ENCODE results near the gene DNAJA1.

Gene DNAJA1

GRCh38 chr9:33025572-33026342, 684 bp downstream of the DNAJA1 start:
- in situ Hi-C loops (cut with MboI; ENCODE audit: low sequenced_read_pairs): loop anchor here (25.0 kb wide), 1 partner anchor 312 kb away; no protein-coding TSS in a partner anchor

GRCh38 chr9:33029231-33029786, 4.2 kb downstream of the DNAJA1 start:
- in situ Hi-C loops (cut with MboI; ENCODE audit: low sequenced_read_pairs): loop anchor here (25.0 kb wide), 1 partner anchor 308 kb away; no protein-coding TSS in a partner anchor

- in situ Hi-C loops (cut with MboI; ENCODE audit: low sequenced_read_pairs): loop anchor here (25.0 kb wide), 1 partner anchor 307 kb away; no protein-coding TSS in a partner anchor
These were observed 5.2 kb downstream of the DNAJA1 start for GRCh38 chr9:33030285-33030684.

GRCh38 chr9:33032292-33032691, 7.2 kb downstream of the DNAJA1 start:
- in situ Hi-C loops (cut with MboI; ENCODE audit: low sequenced_read_pairs): loop anchor here (25.0 kb wide), 1 partner anchor 305 kb away; no protein-coding TSS in a partner anchor

- in situ Hi-C loops (cut with MboI; ENCODE audit: low sequenced_read_pairs): loop anchor here (25.0 kb wide), 1 partner anchor 304 kb away; no protein-coding TSS in a partner anchor
These were observed 7.8 kb downstream of the DNAJA1 start for GRCh38 chr9:33032865-33033264.

GRCh38 chr9:33040792-33041431, 15.8 kb downstream of the DNAJA1 start:
- in situ Hi-C loops (cut with MboI; ENCODE audit: low sequenced_read_pairs): loop anchor here (25.0 kb wide), 1 partner anchor 296 kb away; no protein-coding TSS in a partner anchor

GRCh38 chr9:33041432-33042188, 16.5 kb downstream of the DNAJA1 start:
- in situ Hi-C loops (cut with MboI; ENCODE audit: low sequenced_read_pairs): loop anchor here (25.0 kb wide), 1 partner anchor 296 kb away; no protein-coding TSS in a partner anchor

GRCh38 chr9:33042473-33042872, 17.4 kb downstream of the DNAJA1 start:
- in situ Hi-C loops (cut with MboI; ENCODE audit: low sequenced_read_pairs): loop anchor here (25.0 kb wide), 1 partner anchor 295 kb away; no protein-coding TSS in a partner anchor

GRCh38 chr9:33043671-33044070, 18.6 kb downstream of the DNAJA1 start:
- in situ Hi-C loops (cut with MboI; ENCODE audit: low sequenced_read_pairs): loop anchor here (25.0 kb wide), 1 partner anchor 294 kb away; no protein-coding TSS in a partner anchor

GRCh38 chr9:33044162-33044673, 19.1 kb downstream of the DNAJA1 start:
- in situ Hi-C loops (cut with MboI; ENCODE audit: low sequenced_read_pairs): loop anchor here (25.0 kb wide), 1 partner anchor 293 kb away; no protein-coding TSS in a partner anchor

- in situ Hi-C loops (cut with MboI; ENCODE audit: low sequenced_read_pairs): loop anchor here (25.0 kb wide), 1 partner anchor 293 kb away; no protein-coding TSS in a partner anchor
These were observed 19.7 kb downstream of the DNAJA1 start for GRCh38 chr9:33044677-33045282.

GRCh38 chr9:33046061-33046460, 21.0 kb downstream of the DNAJA1 start:
- in situ Hi-C loops (cut with MboI; ENCODE audit: low sequenced_read_pairs): loop anchor here (25.0 kb wide), 1 partner anchor 291 kb away; no protein-coding TSS in a partner anchor

- in situ Hi-C loops (cut with MboI; ENCODE audit: low sequenced_read_pairs): loop anchor here (25.0 kb wide), 1 partner anchor 289 kb away; no protein-coding TSS in a partner anchor
These were observed 23.0 kb downstream of the DNAJA1 start for GRCh38 chr9:33048054-33048465.

- in situ Hi-C loops (cut with MboI; ENCODE audit: low sequenced_read_pairs): loop anchor here (25.0 kb wide), 1 partner anchor 287 kb away; no protein-coding TSS in a partner anchor
These were observed 24.7 kb downstream of the DNAJA1 start for GRCh38 chr9:33049680-33050361.

GRCh38 chr9:33051144-33051543, 26.1 kb downstream of the DNAJA1 start:
- in situ Hi-C loops (cut with MboI; ENCODE audit: low sequenced_read_pairs): no loop called here

- in situ Hi-C loops (cut with MboI; ENCODE audit: low sequenced_read_pairs): no loop called here
These were observed 40.3 kb downstream of the DNAJA1 start for GRCh38 chr9:33065157-33066076.

- in situ Hi-C loops (cut with MboI; ENCODE audit: low sequenced_read_pairs): no loop called here
These were observed 43.9 kb downstream of the DNAJA1 start for GRCh38 chr9:33068991-33069390.

Measured in HL-60/S4 (cell line).